Ovary (tissue), 3 donors: ENCODE data around the gene CNTNAP4.

Experiments
- CTCF ChIP-seq, 3 donors: fragments of 450-650 bp in 2 of 3; fragments of 200-600 bp in 1 of 3; IDR thresholded peaks; one replicate each; pipeline versions ENCODE4 v1.5.1 to v1.8.0; 2016 to 2022; ENCODE audit warnings: antibody characterized with exemption in 3 of 3, mild to moderate bottlenecking in 1 of 3
- EP300 ChIP-seq: sonication (generic); formaldehyde crosslinking; IDR thresholded peaks from one replicate; pipeline ENCODE4 v1.6.1; 2017; ENCODE audit warnings: antibody characterized with exemption
- POLR2A ChIP-seq: fragments of 450-650 bp; IDR thresholded peaks from one replicate; pipeline ENCODE4 v1.6.1; 2017; ENCODE audit warnings: antibody characterized with exemption, mild to moderate bottlenecking, moderate library complexity
- donor health status: DM: no; HTN: no; CAD: no.

- TF ChIP-seq CTCF (IDR thresholded peaks at IDR 0.05): no peak
- TF ChIP-seq EP300: no peak
- no peak for TF ChIP-seq POLR2A
These were observed 234.0 kb downstream of the CNTNAP4 start for GRCh38 chr16:76511203-76511602.
